ENCODE data around the gene CD46.

CD46 gene

GRCh38 chr1:207807326-207807689 is 55.5 kb downstream of the CD46 start:
- no peak for DNase-seq (ENCODE audit: low read depth)
- no peak overlapping the region for H3K4me3 ChIP-seq (ENCODE audit: low read length)
- TF ChIP-seq CTCF (conservative IDR thresholded peaks at IDR 0.05; ENCODE audit: low read depth, low read length): no peak

GRCh38 chr1:207807690-207808321 is 56.0 kb downstream of the CD46 start:
- no peak for DNase-seq (ENCODE audit: low read depth)
- no peak for TF ChIP-seq CTCF (conservative IDR thresholded peaks at IDR 0.05; ENCODE audit: low read depth, low read length)
- H3K4me3 ChIP-seq (ENCODE audit: low read length): no peak overlapping the region

- TF ChIP-seq CTCF (conservative IDR thresholded peaks at IDR 0.05; ENCODE audit: low read depth, low read length): no peak
- H3K4me3 ChIP-seq (ENCODE audit: low read length): no peak overlapping the region
- DNase-seq (ENCODE audit: low read depth): no peak
Measured at GRCh38 chr1:207808322-207808705, 56.5 kb downstream of the CD46 start.

- no peak for DNase-seq (ENCODE audit: low read depth)
- H3K4me3 ChIP-seq (ENCODE audit: low read length): no peak overlapping the region
- TF ChIP-seq CTCF (conservative IDR thresholded peaks at IDR 0.05; ENCODE audit: low read depth, low read length): no peak
Measured at GRCh38 chr1:207808911-207809555, 57.2 kb downstream of the CD46 start.

- no peak overlapping the region for H3K4me3 ChIP-seq (ENCODE audit: low read length)
- DNase-seq (ENCODE audit: low read depth): no peak
- TF ChIP-seq CTCF (conservative IDR thresholded peaks at IDR 0.05; ENCODE audit: low read depth, low read length): no peak
Measured at GRCh38 chr1:207810173-207810572, 58.3 kb downstream of the CD46 start.

- H3K4me3 ChIP-seq (ENCODE audit: low read length): no peak overlapping the region
- no peak for DNase-seq (ENCODE audit: low read depth)
- TF ChIP-seq CTCF (conservative IDR thresholded peaks at IDR 0.05; ENCODE audit: low read depth, low read length): no peak
Measured at GRCh38 chr1:207810606-207811295, 58.9 kb downstream of the CD46 start.

GRCh38 chr1:207811319-207811718 is 59.5 kb downstream of the CD46 start:
- DNase-seq (ENCODE audit: low read depth): no peak
- TF ChIP-seq CTCF (conservative IDR thresholded peaks at IDR 0.05; ENCODE audit: low read depth, low read length): no peak
- no peak overlapping the region for H3K4me3 ChIP-seq (ENCODE audit: low read length)

Measured in retinal pigment epithelial cell (primary cell).